Measurements from ENCODE around the gene GANAB.

Gene GANAB

DNA sequence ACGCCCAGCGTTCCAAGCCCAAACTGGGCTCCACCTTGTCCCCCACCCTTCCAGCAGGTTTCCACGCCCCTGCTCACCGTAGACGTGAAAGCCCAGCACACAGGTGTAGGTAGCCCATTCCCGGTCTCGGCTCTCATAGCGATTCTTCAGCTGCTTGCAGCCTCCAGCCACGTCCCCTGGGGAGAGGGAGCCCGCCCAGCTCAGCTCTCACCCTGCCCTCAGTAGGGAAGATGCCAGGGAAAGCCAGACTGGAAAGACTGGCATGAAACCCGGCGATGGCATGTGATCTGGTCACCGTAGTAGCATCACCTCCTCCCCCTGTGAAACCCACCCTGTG lies 43.4 kb downstream of the GANAB start:
- ATAC-seq, result no peak
- TF ChIP-seq TSHZ2 (CRISPR knock-in tag; IDR thresholded peaks at IDR 0.05) (no peak), ZNF565 (CRISPR knock-in tag; conservative IDR thresholded peaks at IDR 0.05; ENCODE audit: low read depth) (no peak), ZNF70 (CRISPR knock-in tag; IDR thresholded peaks at IDR 0.05) (no peak), PPARA (CRISPR knock-in tag; IDR thresholded peaks at IDR 0.05; ENCODE audit: borderline replicate concordance) (no peak), OSR1 (CRISPR knock-in tag; IDR thresholded peaks at IDR 0.05) (no peak), TOX (CRISPR knock-in tag; IDR thresholded peaks at IDR 0.05; ENCODE audit: borderline replicate concordance) (no peak), SNAI2 (CRISPR knock-in tag; IDR thresholded peaks at IDR 0.05) (no peak), ESRRG (CRISPR knock-in tag; IDR thresholded peaks at IDR 0.05) (no peak), BACH2 (CRISPR knock-in tag; IDR thresholded peaks at IDR 0.05; ENCODE audit: borderline replicate concordance) (no peak), TCF4 (CRISPR knock-in tag; IDR thresholded peaks at IDR 0.05; ENCODE audit: borderline replicate concordance) (no peak), ZFP30 (CRISPR knock-in tag; IDR thresholded peaks at IDR 0.05) (no peak)
- TF ChIP-seq, protein P1, sequence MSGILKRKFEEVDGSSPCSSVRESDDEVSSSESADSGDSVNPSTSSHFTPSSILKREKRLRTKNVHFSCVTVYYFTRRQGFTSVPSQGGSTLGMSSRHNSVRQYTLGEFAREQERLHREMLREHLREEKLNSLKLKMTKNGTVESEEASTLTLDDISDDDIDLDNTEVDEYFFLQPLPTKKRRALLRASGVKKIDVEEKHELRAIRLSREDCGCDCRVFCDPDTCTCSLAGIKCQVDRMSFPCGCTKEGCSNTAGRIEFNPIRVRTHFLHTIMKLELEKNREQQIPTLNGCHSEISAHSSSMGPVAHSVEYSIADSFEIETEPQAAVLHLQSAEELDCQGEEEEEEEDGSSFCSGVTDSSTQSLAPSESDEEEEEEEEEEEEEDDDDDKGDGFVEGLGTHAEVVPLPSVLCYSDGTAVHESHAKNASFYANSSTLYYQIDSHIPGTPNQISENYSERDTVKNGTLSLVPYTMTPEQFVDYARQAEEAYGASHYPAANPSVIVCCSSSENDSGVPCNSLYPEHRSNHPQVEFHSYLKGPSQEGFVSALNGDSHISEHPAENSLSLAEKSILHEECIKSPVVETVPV (CRISPR knock-in tag; IDR thresholded peaks at IDR 0.05), result no peak
- TF ChIP-seq, protein P2, sequence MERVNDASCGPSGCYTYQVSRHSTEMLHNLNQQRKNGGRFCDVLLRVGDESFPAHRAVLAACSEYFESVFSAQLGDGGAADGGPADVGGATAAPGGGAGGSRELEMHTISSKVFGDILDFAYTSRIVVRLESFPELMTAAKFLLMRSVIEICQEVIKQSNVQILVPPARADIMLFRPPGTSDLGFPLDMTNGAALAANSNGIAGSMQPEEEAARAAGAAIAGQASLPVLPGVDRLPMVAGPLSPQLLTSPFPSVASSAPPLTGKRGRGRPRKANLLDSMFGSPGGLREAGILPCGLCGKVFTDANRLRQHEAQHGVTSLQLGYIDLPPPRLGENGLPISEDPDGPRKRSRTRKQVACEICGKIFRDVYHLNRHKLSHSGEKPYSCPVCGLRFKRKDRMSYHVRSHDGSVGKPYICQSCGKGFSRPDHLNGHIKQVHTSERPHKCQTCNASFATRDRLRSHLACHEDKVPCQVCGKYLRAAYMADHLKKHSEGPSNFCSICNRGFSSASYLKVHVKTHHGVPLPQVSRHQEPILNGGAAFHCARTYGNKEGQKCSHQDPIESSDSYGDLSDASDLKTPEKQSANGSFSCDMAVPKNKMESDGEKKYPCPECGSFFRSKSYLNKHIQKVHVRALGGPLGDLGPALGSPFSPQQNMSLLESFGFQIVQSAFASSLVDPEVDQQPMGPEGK (CRISPR knock-in tag; IDR thresholded peaks at IDR 0.05; ENCODE audit: borderline replicate concordance), result no peak

DNA sequence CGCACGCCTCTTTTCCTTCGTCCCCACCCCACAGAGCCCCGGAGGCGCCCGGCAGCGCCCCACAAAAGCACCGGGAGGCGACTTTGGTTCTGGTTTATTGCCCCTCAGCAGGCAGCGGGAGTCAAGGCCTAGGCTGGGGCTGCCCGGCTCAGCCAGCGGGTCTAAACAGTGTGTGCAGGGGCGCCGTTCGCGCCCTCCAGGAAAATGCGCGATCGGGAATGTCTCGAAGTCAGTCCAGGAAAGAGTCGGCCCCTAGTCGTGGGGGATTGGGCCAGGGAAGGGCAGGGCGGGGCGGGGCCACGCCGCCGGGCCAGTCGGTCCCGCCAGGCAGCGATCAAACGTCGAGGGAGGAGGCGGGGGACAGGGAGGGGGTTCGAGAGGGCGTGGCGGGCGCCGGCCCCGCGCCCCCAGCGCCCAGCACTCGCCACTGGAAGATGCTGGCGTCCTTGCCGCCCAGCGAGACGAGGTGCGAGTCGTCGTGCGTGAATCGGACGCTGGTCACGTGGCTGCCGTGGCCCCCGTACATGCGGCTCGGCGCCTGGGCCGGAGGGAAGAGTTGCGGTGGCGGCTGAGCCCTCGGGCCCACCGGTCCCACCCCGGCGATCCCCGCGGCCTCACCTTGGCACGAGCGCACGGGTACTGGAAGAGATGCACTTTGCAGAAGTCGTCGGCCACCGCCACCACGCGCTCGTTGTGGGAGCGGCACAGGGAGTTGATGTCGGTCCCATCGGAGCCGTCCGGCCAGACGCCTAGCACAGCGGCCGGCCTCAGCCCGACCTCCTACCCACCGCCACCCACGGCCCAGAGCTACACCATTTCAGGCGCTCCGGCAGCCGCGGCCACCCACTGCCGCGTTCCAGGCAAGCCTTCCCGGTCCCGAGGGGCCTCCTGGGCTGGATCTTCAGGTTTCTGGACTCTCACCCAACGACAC lies 44.0 kb downstream of the GANAB start:
- ATAC-seq, result peak; percentile 14
- TF ChIP-seq, protein P1 (CRISPR knock-in tag; IDR thresholded peaks at IDR 0.05), result no peak
- TF ChIP-seq, protein P2 (CRISPR knock-in tag; IDR thresholded peaks at IDR 0.05; ENCODE audit: borderline replicate concordance), result no peak
- no peak for TF ChIP-seq CREB5 (CRISPR knock-in tag; IDR thresholded peaks at IDR 0.05; ENCODE audit: low read depth)
- TF ChIP-seq TCF4 (CRISPR knock-in tag; IDR thresholded peaks at IDR 0.05; ENCODE audit: borderline replicate concordance), result no peak
- TF ChIP-seq, protein P3, sequence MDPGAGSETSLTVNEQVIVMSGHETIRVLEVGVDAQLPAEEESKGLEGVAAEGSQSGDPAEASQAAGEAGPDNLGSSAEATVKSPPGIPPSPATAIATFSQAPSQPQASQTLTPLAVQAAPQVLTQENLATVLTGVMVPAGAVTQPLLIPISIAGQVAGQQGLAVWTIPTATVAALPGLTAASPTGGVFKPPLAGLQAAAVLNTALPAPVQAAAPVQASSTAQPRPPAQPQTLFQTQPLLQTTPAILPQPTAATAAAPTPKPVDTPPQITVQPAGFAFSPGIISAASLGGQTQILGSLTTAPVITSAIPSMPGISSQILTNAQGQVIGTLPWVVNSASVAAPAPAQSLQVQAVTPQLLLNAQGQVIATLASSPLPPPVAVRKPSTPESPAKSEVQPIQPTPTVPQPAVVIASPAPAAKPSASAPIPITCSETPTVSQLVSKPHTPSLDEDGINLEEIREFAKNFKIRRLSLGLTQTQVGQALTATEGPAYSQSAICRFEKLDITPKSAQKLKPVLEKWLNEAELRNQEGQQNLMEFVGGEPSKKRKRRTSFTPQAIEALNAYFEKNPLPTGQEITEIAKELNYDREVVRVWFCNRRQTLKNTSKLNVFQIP (CRISPR knock-in tag; IDR thresholded peaks at IDR 0.05; ENCODE audit: borderline replicate concordance, low read depth), result no peak
- no peak for TF ChIP-seq OSR1 (CRISPR knock-in tag; IDR thresholded peaks at IDR 0.05)
- TF ChIP-seq ZFP30 (CRISPR knock-in tag; IDR thresholded peaks at IDR 0.05), result no peak
